GM21423 (cell line): Measurements from ENCODE around the gene C11orf52.
"Not testable (repeated sequence)": the region's sequence is repeated elsewhere in the genome, so short reads cannot be mapped to it uniquely, and the experiment has no call there.

Experiments
- ATAC-seq: cut with Tn5 transposase; IDR thresholded peaks from one replicate; pipeline ENCODE4 v1.9.1; 2021; ENCODE audit warnings: mild to moderate bottlenecking, moderate library complexity; ENCODE audit not compliant: unreplicated experiment

C11orf52 gene

DNA sequence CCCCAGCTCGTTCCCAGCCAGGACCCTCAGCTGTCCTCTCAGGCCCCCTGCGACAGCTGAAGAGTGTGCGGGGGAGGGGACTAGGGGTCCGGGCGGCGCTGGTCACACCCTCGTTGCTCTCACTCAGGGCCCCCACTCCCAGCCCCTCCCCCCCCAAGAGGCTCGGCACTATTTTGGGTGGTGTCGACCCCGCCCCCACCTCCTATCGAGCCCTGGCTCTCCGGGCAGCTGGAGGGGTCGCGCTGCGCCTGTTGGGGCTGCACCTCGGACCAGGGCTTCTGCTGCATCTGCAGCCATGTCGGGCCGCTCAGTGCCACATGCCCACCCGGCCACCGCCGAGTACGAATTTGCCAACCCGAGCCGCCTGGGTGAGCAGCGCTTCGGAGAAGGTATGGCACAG, 6.2 kb upstream of the C11orf52 start, which contains the start of gene HSPB2:
Gene HSPB2 (plus strand): TSS at position 200 of the 400 bp plus-strand sequence. CDS start 96 bp downstream, at position 296.
- ATAC-seq: no peak

DNA sequence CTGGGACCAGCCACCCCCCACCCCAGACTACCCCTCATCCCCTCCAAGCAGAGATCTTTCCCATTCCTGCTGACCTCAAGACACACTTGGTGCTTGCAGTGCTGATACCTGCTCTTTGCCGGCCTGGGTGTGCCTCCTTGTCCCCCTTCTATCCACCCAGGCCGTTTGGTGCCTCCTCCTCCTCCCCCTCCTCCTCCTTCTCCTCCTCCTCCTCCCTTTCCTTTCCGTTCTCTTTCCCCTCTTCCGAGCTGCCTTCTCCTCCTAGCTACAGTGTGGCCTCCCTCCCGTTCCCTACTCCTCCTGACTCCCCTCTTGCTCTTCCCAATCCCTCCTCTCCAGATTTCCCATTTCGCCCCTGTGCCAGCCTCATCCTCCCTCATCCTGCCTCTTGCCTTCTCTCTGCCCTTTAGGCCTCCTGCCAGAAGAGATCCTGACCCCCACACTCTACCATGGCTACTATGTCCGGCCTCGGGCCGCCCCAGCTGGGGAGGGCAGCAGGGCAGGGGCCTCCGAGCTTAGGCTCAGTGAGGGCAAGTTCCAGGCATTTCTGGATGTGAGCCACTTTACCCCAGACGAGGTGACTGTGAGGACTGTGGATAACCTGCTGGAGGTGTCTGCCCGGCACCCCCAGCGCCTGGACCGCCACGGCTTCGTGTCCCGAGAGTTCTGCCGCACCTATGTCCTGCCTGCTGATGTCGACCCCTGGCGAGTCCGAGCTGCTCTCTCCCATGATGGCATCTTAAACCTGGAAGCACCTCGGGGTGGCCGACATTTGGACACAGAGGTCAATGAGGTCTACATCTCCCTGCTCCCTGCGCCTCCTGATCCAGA, 5.5 kb upstream of the C11orf52 start:
- no peak for ATAC-seq

DNA sequence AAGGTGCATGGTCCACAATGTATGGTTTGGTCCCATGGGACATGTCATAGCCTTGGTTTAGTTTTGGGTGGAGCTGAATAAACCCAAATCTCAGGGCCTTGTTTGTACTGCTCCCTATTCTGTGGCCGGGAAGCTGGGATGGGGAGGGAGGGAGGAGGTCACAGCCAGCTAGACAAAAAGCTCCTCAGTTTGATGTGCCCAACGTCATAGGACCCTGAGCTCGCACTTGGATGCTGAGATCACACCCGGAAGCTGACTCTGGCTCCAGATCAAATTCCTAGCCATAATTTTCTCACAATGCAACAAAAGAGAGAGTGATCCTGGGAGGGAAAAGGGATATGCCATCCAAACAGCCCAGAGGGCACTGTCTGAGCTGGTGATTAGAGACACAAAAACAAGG, 4.7 kb upstream of the C11orf52 start:
- no peak for ATAC-seq

DNA sequence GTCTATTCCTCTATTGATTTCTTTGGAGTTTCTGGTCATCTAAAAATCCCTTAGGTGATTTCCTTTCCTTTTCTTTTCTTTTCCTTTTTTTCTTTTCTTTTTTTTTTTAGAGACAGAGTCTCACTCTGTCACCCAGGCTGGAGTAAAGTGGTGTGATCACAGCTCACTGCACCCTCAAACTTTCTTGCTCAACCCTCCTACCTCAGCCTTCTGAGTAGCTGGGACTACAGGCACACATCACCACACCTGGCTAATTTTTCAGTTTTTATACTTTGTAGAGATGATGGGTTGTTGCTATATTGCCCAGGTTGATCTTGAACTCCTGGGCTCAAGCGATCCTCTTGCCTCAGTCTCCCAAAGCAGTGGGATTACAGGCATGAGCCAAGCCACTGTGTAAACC, 1.9 kb upstream of the C11orf52 start:
- ATAC-seq: no peak

DNA sequence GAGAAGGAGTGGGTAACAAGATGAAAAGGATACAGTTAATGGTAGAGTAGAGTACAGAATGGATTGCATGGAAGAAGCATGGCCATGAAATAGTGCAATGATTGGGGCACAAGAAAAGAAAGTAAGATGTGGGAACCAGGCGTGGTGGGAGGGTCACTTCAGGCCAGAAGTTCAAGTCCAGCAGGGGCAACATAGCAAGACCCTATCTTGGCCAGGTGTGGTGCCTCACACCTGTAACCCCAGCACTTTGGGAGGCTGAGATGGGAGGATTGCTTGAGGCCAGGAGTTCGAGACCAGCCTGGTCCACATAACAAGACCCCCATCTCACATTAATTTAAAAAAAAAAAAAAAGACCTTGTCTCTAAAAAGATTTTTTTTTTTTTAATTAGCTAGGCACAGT, 1.4 kb upstream of the C11orf52 start:
- ATAC-seq: no peak

DNA sequence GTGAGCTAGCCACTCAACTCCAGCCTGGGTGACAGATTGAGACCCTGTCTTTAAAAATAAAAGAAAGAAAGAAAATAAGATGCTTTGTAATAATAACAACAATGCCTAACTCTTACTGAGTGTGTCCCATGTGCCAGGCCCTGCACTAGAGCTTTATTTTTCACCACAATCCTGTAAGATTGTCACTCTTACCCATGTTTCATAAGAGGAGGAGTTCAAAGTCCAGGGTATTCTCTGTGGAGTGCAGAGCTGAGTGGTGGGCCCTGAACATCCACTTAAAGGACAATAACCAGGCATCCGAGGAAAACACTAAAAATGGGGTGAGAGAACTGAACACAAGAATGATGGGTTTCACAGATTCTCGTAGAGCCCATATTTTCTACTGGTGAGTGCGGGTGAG, 925 bp upstream of the C11orf52 start:
- no peak for ATAC-seq

DNA sequence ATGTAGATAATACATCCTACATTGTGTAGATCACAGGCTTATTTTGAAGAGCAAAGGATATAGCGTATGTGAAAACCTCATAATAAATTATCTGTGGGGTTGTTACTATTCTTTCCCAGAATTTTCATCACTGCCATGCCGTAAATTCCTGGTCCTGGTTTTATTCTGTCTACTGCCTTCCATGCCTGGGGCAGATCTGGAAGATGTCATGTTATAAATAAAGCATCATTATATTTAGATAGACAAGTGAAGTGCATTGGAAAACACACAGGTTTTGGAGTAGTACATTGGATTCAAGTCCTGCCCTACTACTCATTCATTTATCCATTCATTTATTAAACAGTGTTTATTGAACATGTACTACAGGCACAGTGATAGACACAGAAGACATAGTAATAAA, 2.2 kb downstream of the C11orf52 start:
- ATAC-seq: no peak

DNA sequence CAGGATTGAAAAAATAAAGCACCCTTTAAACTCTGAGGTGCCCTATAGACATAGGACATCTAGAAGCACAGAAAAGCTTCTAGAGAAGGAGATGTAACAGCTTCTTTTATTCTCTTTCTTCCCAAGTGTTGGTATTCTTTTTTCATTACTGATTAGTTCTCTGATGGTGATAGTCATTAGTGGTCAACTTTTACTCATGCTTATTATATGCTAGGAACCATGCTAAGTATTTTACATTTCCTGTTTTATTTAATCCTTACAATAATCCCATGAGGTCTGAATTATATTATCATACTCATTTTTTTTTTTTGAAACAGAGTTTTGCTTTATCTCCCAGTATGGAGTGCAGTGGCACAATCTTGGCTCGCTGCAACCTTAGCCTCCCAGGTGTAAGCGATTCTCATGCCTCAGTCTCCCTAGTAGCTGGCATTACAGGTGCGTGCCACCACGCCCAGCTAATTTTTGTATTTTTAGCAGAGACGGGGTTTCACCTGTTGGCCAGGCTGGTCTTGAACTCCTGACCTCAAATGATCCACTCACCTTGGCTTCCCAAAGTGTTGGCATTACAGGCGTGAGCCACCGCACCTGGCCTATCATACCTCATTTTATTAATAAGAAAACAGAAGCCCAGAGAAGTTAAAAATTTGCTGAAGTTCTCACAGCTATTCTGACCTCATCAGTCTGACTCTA, 3.0 kb downstream of the C11orf52 start:
- ATAC-seq: no peak

DNA sequence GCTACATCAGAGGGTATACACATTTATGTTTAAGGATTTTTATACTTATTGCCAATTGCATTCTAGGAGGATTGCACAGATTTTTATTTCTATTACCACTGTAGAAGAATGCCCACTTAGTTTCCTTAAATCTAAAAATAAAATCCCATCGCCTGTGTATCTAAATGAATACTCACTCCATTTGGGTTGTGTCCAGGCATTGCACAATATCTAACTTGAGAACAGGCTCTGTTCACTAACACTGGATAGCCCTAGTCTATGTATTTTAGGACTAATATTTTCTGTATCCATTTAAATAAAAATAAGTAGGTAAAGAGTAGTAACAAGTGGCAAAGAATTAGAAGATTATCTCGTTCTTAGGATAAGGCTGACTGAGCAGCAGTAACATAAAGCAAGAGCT, 4.1 kb downstream of the C11orf52 start:
- ATAC-seq: no peak

DNA sequence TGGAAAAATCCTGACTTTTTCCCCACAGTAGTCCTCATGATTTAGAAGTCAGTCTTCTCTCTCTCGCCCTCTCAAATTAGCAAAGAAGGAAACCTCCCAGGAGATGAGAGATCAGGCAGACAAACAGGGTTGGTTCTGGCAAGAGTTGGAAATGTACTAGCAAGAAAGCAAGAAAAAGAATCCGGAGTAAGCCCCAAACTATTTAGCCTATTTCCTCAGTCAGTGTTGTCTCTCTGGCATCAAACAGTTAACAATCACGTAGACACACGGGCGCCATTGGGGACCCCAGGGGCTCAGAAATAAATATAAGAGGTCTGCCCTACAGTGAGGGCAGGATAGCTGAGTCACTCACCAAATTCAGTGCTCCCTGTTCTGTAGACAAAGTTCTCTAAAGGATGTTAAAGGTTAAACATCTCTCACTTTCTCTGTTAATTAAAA, 4.7 kb downstream of the C11orf52 start:
- no peak for ATAC-seq

DNA sequence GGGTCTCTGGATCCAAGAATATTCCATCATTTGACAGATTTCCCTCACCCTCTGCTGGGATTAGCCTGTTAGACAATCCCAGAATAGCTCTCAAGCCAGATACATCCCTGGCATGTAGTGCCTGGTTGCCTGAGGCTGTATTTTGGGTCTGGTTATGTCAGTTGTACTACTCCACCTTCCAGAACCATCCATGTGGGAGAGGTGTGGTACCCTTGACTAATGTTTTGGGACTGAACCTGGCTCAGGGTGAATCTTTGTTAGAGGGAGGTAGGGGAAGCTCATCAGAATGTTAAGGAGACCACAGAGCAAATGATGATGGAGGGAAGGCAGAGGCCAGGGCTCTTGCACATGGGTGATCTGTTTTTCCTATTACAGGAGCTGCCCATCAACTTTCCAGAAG, 5.2 kb downstream of the C11orf52 start:
- ATAC-seq: no peak

DNA sequence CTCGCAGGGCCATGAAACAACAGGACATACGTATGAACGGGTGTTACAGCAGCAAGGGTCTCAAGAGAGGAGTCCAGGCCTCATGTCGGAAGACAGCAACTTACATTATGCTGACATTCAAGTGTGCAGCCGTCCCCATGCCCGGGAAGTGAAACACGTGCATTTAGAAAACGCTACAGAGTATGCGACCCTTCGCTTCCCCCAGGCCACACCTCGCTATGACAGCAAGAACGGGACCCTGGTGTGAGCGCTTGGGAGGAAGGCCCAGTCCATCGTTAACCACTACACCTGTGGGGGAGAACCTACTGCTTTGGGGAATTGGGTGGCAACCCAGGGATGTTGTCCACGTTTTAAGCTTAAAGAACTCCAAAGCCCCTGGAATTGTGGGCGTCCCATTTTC, 7.2 kb downstream of the C11orf52 start:
- no peak for ATAC-seq

DNA sequence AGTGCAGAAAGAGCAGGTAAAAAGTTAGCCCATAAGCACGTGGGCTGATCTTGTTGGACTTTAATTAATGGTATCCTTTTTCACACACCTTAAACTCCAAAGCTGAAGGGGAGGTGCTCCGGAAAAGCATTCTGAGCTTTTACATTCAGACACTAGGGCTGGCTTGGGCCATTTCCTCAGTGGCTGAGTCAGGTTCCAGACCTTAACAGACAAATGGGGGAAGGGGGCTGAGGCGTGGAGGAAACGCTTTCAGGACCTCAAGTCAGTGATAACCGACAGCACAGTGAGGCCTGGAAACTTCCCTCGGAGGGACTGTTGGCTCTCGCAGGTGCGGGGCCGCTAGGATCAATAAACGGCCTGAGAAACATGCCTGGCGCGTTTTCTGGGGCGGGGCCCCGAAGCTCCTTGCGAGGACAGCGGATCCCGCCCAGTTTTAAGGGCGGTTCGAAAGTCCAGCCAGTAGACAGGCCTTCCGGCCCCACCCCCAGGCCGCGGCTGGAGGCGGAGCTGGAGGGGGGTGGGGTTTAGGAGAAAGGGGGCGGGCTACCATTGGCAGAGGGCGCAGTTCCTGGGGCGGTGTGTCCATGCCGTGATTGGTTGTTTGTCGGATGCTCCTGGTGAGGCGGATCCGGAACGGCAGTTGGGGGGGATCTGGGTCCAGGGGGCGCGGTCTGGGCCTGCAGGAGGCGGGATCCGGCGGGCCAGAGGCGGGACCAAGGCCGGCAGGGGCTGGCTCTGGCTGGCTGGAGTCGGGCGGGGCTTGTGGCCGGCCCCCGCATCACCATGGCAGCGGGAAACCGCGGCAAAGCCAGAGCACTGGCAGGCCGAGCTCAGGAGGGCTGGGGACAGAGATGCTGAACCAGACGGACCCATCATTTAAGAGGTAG, 8.0 kb downstream of the C11orf52 start:
- ATAC-seq: peak; percentile 92

DNA sequence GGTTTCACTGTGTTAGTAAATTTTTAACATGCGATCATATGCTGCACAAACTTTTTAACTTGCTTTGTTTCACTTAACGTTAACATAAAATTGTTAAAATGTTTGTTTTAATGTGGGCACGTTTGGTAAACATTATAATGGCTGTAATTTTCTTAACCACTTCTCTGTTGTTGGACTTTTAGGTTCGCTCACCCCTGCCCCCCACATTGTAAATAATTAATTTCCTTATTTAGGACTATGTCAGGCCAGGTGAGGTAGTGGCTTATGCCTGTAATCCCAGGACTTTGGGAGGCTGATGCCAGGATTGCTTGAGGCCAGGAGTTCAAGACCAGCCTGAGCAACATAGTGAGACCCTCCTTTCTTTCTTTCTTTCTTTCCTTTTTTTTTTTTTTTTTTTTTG, 11.8 kb downstream of the C11orf52 start:
- ATAC-seq: no peak

DNA sequence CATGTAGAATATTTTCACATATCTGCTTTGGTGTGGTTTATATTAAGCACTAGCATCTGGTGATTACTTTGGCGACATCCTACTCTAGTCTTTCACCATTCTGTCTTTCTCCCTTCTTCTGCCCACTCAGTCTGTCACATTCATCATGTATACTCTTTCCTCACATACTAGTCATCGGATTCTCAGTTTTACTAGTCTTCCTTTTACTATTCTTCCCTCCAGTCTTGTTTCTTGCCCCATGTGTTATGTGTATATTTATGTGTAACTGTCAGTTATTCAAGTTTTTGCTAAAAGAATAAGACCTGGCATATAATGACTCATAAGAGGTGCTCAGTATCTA, 13.9 kb downstream of the C11orf52 start:
- no peak for ATAC-seq

DNA sequence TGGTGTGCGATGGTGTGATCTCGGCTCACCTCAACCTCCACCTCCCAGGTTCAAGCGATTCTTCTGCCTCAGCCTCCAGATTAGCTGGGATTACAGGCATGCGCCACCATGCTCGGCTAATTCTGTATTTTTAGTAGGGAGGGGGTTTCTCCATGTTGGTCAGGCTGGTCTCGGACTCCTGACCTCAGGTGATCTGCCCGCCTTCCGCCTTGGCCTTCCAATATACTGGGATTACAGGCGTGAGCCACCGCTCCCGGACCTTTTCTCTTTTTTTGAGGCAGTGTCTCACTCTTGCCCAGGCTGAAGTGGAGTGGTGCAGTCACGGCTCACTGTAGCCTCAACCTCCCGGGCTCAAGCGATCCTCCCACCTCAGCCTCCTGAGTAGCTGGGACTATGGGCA, 14.5 kb downstream of the C11orf52 start:
- not testable (repeated sequence) for ATAC-seq

DNA sequence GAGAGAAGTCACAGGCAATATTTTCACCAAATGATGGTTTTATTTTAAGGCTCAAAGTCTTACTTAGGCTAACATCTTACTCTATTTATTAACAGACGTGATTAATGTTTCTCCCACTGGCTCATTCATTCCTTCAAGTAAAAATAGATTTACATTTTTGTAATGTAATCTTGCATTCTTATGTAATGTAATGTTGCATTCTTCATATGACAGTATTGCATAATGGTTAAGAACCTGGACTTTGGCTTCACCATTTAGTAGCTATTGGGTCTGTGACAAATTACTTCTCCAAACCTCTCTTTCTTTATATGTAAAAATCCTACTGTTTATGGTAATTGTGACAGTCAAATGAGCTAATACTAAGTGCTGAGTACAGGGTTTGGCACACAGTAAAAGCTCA, 15.2 kb downstream of the C11orf52 start:
- no peak for ATAC-seq

DNA sequence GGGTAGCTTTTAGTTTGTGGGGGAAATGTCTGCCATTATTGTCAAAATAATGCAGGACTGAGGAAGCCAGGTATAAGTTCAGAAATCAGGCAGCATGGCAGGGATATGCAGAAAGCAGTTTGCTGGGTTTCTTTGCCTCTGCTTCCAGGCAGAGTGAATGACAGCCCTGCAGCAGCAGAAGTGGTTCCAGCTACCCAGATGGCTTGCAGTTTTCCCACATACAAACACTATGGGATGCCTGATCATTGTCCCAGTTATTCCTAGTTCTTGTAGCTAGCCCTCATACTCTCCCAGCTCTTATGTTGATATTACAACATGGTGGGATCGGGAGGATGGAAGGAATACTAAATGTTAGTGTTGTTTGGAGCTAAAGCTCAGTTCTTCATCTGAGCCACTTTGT, 15.6 kb downstream of the C11orf52 start:
- no peak for ATAC-seq

DNA sequence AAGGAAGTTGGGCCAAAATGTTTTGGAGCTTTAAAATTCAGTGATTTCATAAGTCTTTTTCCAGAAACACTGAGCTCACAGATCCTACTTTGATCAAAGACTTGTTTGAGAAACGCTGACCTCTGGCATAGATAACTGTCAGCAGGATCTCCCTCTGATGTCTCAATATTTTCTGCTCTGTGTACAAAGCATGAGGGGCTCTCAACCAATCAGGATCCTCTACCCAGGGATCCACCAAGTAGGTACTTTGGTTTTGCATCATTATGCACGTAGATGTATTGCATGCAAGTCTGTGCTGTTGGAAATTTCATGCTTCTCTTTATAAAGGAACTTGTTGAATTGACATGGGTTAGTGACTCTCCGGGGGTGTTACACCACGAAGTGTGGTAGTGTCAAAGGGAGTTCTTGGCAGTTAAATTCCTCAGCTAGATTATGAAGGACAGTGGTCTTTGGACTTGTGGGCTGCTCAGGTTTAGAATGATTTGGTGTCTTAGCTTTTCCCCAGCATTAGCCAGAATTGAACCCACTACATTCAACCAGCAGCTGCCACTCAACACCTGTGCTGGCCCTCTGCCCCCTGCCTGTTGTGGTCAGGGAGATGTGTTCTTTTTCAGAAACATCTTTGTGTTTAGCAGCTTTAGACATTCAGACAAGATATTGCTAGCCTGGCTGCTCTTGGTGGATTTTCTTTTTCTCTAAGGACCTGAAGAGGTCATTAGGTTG, 16.8 kb downstream of the C11orf52 start:
- no peak for ATAC-seq

DNA sequence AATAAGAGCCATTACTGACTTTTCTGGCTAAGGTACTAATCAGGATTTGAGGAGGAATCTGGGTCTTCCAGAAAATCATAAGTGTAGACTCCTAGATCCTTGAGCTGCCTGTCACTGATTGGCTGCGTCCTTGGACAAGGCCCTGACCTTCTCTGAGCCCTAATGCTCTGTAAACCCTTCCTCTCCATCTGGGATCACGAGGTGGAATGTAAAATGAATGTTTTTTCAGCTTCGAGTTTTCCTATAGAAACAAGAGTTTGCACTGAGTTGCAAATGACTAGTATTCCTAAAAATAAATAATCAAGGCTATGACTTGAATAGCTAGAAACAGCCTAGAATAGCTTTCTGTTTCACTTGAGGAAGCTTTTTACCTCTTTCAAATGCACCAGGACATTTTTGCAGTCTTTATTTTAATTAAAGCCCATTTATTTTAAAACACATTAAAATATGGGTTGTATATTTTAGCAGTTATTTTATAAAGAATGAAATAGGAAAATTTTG, 17.4 kb downstream of the C11orf52 start:
- no peak for ATAC-seq

DNA sequence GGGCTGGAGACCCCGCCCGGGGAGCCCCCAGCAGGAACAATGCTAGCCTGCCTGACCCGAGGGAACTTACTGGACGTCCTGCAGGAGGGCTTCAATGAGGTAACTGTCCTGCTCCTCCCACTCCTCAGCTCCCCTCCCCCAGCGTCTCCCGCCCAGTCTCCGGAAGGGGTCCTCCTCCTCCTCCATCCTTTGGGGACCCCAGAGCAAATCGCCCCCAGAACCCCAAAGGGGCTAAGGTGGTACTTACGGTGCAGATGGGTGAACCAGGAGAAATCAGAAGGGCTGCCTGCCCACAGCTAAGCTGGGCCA, 18.7 kb downstream of the C11orf52 start:
- ATAC-seq: no peak
